K562 (cell line): ENCODE measurements around the gene SHISA5. TPM values are rescaled to one million over a fixed set of nuclear protein-coding genes. Genes with fewer than 3 reads are reported as not detected.

Experiments
- CREM ChIP-seq: IDR thresholded peaks from 2 replicates; pipeline ENCODE4 v1.6.1; 2014; ENCODE audit warnings: antibody characterized with exemption, low read depth
- CTBP1 ChIP-seq: fragments of 450-650 bp; IDR thresholded peaks from 2 replicates; pipeline ENCODE4 v1.6.1; 2016; ENCODE audit warnings: borderline replicate concordance
- CTCFL ChIP-seq: IDR thresholded peaks from 2 replicates; pipeline ENCODE4 v1.6.1; 2011; ENCODE audit warnings: borderline replicate concordance, low read depth, mild to moderate bottlenecking, moderate library complexity, low read length; ENCODE audit not compliant: insufficient read depth, poor library complexity, severe bottlenecking
- GABPB1 ChIP-seq: sonication (generic); formaldehyde crosslinking; IDR thresholded peaks from 2 replicates; pipeline ENCODE4 v1.8.0; 2022; ENCODE audit warnings: mild to moderate bottlenecking, missing genetic modification reagents
- NEUROD1 ChIP-seq: fragments of 150-350 bp; IDR thresholded peaks from 2 replicates; pipeline ENCODE4 v1.6.1; 2014; ENCODE audit warnings: borderline replicate concordance, low read length, low read depth; ENCODE audit not compliant: partially characterized antibody
- PCBP2 ChIP-seq: fragments of 200-400 bp; formaldehyde crosslinking; IDR thresholded peaks from 2 replicates; pipeline ENCODE4 v1.6.1; 2018; ENCODE audit warnings: low read length, low read depth, mild to moderate bottlenecking, moderate library complexity; ENCODE audit not compliant: poor library complexity, severe bottlenecking
- RAD21 ChIP-seq, 2 experiments: fragments of 250-450 bp in 1 of 2; fragments of 450-650 bp in 1 of 2; sonication (Bioruptor Pico) in 1 of 2; formaldehyde crosslinking in 1 of 2; IDR thresholded peaks in 1 of 2; conservative IDR thresholded peaks in 1 of 2; 2 replicates each; pipeline versions ENCODE4 v1.4.0 to v1.8.0; 2020 to 2022; ENCODE audit warnings: mild to moderate bottlenecking in 2 of 2, moderate library complexity in 1 of 2
- SPI1 ChIP-seq: IDR thresholded peaks from 2 replicates; pipeline ENCODE4 v1.6.1; 2011; ENCODE audit warnings: low read depth, low read length, control low read depth, borderline replicate concordance
- STAG1 ChIP-seq: sonication (generic); formaldehyde crosslinking; IDR thresholded peaks from 2 replicates; pipeline ENCODE4 v1.5.0; 2020; ENCODE audit warnings: missing genetic modification reagents, borderline replicate concordance
- TCFL5 ChIP-seq: fragments of 250-450 bp; sonication (Bioruptor Pico); conservative IDR thresholded peaks from 2 replicates; pipeline ENCODE4 v1.6.1; 2021; ENCODE audit warnings: mild to moderate bottlenecking, moderate library complexity, matching md5 sums
- YY1 ChIP-seq, 3 experiments: IDR thresholded peaks; 2 replicates each; pipeline ENCODE4 v1.6.1; 2011; ENCODE audit warnings: low read length in 2 of 3, mild to moderate bottlenecking in 2 of 3, moderate library complexity in 2 of 3, borderline replicate concordance in 1 of 3, control low read depth in 1 of 3, low read depth in 1 of 3; ENCODE audit not compliant: insufficient read depth in 3 of 3, insufficient replicate concordance in 2 of 3, control insufficient read depth in 1 of 3, insufficient read length in 1 of 3; ENCODE audit errors: extremely low read depth in 1 of 3
- ZEB2 ChIP-seq: fragments of 450-650 bp; IDR thresholded peaks from 2 replicates; pipeline ENCODE4 v1.6.1; 2016
- ZFX ChIP-seq: sonication (generic); formaldehyde crosslinking; IDR thresholded peaks from 2 replicates; pipeline ENCODE4 v1.8.0; 2022; ENCODE audit warnings: mild to moderate bottlenecking, missing genetic modification reagents, moderate library complexity
- ZKSCAN1 ChIP-seq: fragments of 150-350 bp; IDR thresholded peaks from 2 replicates; pipeline ENCODE4 v1.6.1; 2016; ENCODE audit warnings: low read depth, low read length
- polyA plus RNA-seq, 8 experiments: library from polyadenylated mRNA; depleted of rRNA in 4 of 8; stranded (reverse) in 5 of 8; unstranded in 3 of 8; fragments of >200 nt; fragmentation: Nextera tagmentation in 2 of 8; fragmentation: Illumina TruSeq in 1 of 8; extraction: Ambion mirVana in 2 of 8; extraction: Trizol in 1 of 8; gene quantifications; 2 replicates each; pipeline versions ENCODE4 v1.2.1 to v1.2.3, GENCODE V29; 2011 to 2014; ENCODE audit warnings: inconsistent platforms in 1 of 8, missing spikeins in 1 of 8
- total RNA-seq, 7 experiments: library from RNA; depleted of rRNA in 6 of 7; stranded (reverse); fragments of >200 nt in 6 of 7; fragmentation: Illumina TruSeq in 2 of 7; extraction: Trizol in 2 of 7; gene quantifications; 2 replicates each; pipeline versions ENCODE4 v1.2.1 to v1.2.3, GENCODE V29; 2011 to 2021; ENCODE audit warnings: low replicate concordance in 1 of 7
- TF ChIP-seq, protein P1 (sequence below): sonication (generic); formaldehyde crosslinking; IDR thresholded peaks from 2 replicates; pipeline ENCODE4 v1.8.0; 2023; ENCODE audit warnings: missing genetic modification reagents, mild to moderate bottlenecking, borderline replicate concordance
- TF ChIP-seq, protein P2 (sequence below): sonication (generic); formaldehyde crosslinking; IDR thresholded peaks from 2 replicates; pipeline ENCODE4 v1.8.0; 2022; ENCODE audit warnings: missing genetic modification reagents, mild to moderate bottlenecking, moderate library complexity, borderline replicate concordance

The SHISA5 gene
- total and polyA plus RNA-seq, 9 of the 15 experiments (the other 6 are each of a cell fraction or from before 2014, with no cell fraction given): 8.4 to 85.8 (median 56.1) TPM

GRCh38 chr3:48435774-48436476 lies 68.0 kb downstream of the SHISA5 start (continued):
- TF ChIP-seq, protein P1, sequence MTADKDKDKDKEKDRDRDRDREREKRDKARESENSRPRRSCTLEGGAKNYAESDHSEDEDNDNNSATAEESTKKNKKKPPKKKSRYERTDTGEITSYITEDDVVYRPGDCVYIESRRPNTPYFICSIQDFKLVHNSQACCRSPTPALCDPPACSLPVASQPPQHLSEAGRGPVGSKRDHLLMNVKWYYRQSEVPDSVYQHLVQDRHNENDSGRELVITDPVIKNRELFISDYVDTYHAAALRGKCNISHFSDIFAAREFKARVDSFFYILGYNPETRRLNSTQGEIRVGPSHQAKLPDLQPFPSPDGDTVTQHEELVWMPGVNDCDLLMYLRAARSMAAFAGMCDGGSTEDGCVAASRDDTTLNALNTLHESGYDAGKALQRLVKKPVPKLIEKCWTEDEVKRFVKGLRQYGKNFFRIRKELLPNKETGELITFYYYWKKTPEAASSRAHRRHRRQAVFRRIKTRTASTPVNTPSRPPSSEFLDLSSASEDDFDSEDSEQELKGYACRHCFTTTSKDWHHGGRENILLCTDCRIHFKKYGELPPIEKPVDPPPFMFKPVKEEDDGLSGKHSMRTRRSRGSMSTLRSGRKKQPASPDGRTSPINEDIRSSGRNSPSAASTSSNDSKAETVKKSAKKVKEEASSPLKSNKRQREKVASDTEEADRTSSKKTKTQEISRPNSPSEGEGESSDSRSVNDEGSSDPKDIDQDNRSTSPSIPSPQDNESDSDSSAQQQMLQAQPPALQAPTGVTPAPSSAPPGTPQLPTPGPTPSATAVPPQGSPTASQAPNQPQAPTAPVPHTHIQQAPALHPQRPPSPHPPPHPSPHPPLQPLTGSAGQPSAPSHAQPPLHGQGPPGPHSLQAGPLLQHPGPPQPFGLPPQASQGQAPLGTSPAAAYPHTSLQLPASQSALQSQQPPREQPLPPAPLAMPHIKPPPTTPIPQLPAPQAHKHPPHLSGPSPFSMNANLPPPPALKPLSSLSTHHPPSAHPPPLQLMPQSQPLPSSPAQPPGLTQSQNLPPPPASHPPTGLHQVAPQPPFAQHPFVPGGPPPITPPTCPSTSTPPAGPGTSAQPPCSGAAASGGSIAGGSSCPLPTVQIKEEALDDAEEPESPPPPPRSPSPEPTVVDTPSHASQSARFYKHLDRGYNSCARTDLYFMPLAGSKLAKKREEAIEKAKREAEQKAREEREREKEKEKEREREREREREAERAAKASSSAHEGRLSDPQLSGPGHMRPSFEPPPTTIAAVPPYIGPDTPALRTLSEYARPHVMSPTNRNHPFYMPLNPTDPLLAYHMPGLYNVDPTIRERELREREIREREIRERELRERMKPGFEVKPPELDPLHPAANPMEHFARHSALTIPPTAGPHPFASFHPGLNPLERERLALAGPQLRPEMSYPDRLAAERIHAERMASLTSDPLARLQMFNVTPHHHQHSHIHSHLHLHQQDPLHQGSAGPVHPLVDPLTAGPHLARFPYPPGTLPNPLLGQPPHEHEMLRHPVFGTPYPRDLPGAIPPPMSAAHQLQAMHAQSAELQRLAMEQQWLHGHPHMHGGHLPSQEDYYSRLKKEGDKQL (CRISPR knock-in tag): no peak
- TF ChIP-seq, protein P2, sequence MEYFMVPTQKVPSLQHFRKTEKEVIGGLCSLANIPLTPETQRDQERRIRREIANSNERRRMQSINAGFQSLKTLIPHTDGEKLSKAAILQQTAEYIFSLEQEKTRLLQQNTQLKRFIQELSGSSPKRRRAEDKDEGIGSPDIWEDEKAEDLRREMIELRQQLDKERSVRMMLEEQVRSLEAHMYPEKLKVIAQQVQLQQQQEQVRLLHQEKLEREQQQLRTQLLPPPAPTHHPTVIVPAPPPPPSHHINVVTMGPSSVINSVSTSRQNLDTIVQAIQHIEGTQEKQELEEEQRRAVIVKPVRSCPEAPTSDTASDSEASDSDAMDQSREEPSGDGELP (CRISPR knock-in tag): peak; percentile 55; the same call in 1 of the 2 replicates
- TF ChIP-seq NEUROD1 (peak; percentile 32), GABPB1 (CRISPR knock-in tag) (0 out of 2 replicates have a peak, but pooled peaks have one; percentile 19), TCFL5 (CRISPR knock-in tag) (no peak), STAG1 (CRISPR knock-in tag) (peak; percentile 52; the same call in 1 of the 2 replicates), PCBP2 (no peak), SPI1 (peak; percentile 44; the same call in 1 of the 2 replicates), ZFX (CRISPR knock-in tag) (no peak), YY1 (IDR thresholded peaks at IDR 0.05; ENCODE audit: borderline replicate concordance in 1 of 3, control insufficient read depth in 1 of 3, extremely low read depth in 1 of 3, insufficient read depth in 3 of 3, insufficient read length in 1 of 3, insufficient replicate concordance in 2 of 3, low read depth in 1 of 3, low read length in 2 of 3) (peak in 1 of 3 experiments; percentile 45), CTCFL (peak; percentile 55), ZEB2 (0 out of 2 replicates have a peak, but pooled peaks have one; percentile 16), CTBP1 (peak; percentile 45; the same call in 1 of the 2 replicates), ZKSCAN1 (0 out of 2 replicates have a peak, but pooled peaks have one; percentile 24), RAD21 (CRISPR knock-in tag; conservative IDR thresholded peaks at IDR 0.05 in 1 of 2, IDR thresholded peaks at IDR 0.05 in 1 of 2) (peak; percentile 93), CREM (peak; percentile 50; the same call in 1 of the 2 replicates)
